ENCODE results near the gene TRABD.
"Not testable (repeated sequence)": the region's sequence is repeated elsewhere in the genome, so short reads cannot be mapped to it uniquely, and the experiment has no call there.

TRABD gene

DNA sequence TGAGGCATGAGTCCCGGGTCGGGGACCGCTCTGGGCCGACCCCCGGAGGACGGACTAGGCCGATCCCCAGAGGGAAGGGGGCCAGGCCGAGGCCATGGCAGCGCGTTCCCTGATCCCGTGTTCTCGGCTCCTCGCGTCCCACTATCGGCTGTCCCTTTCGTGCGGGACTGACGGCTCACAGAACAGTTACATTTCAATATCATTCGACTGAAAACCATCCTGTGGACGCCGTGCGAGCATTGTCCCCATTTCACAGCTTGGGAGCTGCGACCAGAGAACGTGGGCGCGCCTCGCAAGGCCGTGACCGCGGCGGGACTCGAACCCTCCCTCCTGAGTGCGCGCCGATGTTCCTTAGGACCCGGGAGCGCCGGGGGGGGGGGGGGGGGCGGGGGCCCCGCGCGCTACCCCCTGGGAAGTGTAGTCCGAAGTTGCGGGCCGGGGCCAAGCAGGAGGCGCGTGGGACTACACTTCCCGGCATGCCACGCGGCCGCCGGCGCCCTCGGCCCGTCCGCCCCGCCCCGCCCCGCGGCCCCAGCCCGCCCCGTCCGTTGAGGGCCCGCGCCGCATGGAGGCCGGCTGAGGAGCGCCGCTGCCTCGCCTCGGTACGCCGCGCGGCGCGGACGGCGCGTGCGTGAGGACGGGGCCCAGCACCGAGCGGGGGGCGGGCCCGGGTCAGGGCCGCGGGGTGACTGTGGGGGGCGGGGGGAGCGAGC lies at the start of gene TRABD:
Gene TRABD (plus strand): TSS at position 539 of the 713 bp plus-strand sequence. CDS start 7,148 bp downstream, outside the sequence.
- DNase-seq = peak; percentile 63

DNA sequence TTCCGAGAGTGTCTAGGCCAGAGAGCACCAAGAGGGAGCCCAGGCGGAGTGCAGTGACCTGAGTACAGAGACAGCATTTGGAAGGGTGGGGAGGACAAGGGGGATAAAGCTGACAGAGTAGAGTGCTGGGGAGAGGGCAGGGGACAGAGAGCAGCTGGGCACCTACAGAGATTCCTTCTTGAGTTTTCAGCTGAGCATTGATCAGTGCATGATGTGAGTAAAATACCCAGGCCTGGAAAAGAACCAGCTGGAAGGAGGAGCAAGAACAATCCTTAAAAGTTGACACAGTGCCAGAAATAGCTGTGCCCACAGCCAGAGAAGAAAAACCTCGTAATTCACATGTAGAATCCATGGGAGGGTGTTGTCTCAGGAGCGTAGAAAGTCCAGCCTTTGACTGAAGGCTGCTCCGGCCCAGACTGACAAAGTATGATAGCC lies 49.1 kb upstream of the TRABD start:
- no peak for DNase-seq

DNA sequence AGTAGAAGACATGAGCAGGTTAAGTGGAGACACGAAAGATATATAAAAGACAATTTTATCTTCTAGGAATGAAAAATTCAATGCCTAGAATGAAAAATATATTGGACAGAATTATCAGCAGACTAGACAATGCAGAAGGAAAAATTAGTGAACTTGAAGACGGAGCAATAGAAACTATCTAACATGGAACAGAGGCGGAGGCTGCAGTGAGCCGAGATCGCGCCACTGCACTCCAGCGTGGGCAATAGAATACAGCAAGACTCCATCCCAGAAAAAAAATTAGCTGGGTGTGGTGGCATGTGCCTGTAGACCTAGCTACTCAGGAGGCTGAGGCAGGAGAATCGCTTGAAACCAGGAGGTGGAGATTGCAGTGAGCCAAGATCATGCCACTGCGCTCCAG lies 48.4 kb upstream of the TRABD start:
- DNase-seq = not testable (repeated sequence)

DNA sequence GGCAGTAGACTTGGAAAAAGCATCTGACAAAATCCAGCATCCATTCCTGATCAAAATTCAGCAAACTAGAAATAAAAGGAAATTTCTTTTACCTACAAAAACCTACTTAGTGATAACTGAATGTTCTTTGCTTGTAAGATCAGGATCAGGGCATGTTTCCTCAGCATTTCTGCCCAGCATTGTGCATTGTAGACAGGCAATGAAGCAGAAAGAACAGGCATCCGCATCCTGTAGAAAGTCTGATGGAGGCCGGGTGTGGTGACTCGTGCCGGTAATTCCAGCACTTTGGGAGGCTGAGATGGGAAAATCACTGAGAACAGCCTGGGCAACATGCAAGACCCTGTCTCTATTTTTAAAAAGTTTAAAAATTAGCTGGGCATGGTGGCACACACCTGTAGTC lies 47.7 kb upstream of the TRABD start:
- no peak for DNase-seq

DNA sequence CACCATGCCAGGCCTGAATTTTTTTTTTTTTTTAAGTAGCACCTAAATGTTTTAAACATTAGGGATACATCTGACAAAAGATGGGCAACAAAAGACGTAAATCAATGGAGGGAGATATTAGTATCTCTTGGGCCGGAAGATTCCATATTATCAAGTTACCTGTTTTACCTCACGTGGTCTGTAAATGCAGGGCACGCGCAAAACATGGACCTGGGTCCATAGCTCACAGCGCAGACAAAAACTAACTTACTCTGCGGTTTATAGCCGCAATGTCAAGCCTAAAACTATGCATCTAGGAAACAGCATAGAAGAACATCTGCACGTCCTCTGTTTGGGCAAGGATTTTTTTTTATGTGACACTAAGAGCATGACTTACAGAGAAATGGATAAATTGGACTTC lies 46.7 kb upstream of the TRABD start:
- no peak for DNase-seq

GRCh38 chr22:50139843-50140415 lies 45.8 kb upstream of the TRABD start:
- no peak for DNase-seq

- DNase-seq = no peak
Measured at GRCh38 chr22:50140615-50141014, 45.1 kb upstream of the TRABD start.

- DNase-seq = no peak
Measured at GRCh38 chr22:50141462-50141861, 44.3 kb upstream of the TRABD start.

DNA sequence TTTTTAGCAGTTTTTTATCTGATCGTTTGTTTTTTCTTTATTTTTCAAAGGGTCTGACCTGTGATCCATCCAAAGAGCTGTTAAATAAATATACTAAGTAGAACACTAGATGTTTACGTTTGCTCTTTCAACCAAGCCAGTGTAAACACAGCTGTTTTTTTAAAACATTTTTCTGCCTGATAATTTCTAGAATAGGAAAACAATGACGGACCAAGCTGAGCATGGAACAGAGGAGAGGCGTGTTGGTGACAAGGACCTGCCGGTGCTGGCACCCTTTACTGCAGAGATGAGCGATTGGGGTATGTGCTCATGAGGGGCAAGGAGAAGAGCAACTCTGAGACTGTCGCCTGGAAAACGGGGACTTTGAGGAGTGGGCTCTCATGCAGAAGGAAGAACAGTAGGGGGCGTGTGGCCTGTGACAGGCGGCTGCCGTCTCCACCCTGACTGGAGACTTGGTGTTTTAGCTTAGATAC lies 43.8 kb upstream of the TRABD start:
- no peak for DNase-seq

DNA sequence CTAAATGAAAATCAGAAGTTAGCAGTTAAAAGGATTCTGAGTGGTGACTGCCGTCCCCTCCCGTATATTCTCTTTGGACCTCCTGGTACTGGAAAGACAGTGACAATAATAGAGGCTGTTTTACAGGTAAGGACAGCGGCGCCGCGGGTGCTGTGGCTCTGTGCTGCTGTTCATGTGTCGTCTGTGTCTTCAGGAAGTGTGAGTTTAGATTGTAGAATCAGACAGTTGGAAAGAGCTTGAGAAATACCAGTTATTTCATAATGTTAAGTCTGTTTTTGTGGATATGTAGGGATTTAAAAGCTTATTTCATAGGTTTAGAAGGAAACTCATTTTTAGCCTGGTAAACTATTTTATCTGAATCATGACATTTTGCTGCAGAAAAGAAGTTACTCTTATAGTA lies 42.6 kb upstream of the TRABD start:
- DNase-seq = no peak

GRCh38 chr22:50144005-50144614 lies 41.6 kb upstream of the TRABD start:
- no peak for DNase-seq

DNA sequence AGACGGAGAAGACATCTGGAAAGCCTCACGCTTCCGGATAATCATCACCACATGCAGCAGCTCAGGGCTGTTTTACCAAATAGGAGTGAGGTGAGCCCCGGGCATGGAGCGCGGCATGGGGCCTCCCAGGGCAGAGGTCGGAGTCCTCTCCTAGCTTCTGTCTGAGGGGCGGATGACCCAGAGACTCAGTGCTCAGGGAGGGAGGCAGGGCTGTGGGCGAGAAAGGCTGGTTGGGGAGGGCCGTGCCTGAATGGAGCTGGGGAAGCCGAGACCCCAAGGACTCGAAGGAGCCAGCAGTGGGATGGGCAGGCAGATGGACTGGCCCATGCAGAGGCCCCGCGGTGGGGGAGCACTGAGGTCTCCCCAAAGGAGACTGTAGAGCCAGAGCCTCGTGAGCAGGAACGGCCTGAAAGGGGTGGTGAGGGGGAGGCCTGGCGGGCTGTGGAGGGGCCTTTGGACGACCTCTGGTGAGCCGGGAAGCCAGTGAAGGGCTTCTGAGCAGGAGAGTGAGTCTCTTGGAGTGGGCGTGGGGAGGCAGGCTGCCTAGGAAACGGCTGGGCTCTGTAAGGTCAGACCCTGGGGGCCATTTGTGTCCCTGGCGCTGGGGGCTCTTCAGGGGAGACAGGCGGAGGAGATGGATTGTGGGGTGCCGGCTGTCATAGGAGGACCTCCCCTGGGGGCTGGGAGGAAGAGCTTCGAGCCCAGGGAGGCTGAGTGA lies 39.8 kb upstream of the TRABD start:
- DNase-seq = no peak

DNA sequence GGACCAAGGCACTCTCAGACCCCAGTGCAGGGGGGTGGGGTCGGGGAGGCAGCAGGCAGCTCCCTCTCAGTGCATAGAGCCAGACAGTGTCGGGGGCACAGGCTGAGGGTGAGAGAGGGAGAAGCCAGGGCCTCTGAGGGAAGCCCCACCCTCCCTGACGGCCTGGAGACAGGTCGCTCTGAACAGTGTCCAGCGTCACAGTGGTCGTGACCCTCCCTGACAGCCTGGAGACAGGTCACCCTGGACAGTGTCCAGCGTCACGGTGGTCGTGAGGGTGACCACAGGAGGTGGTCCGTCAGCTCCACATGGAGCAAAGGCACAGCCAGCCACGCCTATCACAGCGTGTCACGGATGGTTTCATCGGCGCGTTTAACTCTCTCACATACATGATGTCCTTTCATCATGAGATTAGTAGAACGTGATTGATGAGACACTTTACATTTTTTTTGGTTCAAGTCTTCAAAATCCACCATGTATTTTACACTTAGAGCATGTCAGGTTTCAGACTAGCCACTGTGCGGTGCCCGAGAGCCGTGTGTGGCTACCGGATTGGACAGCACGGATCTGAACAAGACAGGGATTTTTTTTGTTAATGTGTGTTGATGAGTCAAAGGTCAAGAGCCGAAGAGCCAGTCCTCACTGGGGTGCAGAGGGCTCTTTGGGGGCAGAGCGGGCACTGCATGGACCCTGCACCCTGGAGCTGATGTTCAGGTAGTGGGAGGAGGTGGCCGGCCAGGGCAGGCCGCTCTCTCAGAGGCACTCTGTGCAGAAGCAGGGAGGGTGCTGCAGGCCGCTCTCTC lies 39.1 kb upstream of the TRABD start:
- DNase-seq = no peak

DNA sequence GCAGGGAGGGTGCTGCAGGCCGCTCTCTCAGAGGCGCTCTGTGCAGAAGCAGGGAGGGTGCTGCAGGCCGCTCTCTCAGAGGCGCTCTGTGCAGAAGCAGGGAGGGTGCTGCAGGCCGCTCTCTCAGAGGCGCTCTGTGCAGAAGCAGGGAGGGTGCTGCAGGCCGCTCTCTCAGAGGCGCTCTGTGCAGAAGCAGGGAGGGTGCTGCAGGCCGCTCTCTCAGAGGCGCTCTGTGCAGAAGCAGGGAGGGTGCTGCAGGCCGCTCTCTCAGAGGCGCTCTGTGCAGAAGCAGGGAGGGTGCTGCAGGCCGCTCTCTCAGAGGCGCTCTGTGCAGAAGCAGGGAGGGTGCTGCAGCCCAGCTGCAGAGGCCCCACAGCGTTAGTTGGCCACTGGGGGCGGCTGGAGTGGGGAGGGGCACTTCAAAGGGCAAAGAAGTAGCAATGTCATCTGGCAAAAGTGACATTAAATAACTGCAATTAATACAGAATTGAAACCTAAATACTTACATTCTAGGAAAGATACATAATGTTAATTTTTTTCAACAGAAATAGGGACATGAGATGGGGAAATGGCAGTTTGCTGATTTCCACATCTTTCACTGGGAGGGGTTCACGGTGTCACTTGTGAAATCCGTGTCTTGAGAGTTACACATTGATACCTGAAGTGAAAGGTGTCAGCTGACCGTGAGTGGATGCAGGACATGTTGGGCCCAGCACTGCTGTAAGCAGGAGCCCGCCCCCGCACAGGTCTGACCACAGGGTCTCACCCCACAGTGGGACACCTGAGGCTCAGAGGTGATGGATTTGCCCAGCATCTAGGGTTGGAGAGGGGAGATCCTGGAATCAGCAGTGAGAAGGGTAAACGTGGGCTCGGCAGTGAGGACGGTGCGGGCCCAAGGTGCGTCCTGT lies 38.2 kb upstream of the TRABD start:
- not testable (repeated sequence) for DNase-seq

- no peak for DNase-seq
Measured at GRCh38 chr22:50148166-50148500, 37.6 kb upstream of the TRABD start.

DNA sequence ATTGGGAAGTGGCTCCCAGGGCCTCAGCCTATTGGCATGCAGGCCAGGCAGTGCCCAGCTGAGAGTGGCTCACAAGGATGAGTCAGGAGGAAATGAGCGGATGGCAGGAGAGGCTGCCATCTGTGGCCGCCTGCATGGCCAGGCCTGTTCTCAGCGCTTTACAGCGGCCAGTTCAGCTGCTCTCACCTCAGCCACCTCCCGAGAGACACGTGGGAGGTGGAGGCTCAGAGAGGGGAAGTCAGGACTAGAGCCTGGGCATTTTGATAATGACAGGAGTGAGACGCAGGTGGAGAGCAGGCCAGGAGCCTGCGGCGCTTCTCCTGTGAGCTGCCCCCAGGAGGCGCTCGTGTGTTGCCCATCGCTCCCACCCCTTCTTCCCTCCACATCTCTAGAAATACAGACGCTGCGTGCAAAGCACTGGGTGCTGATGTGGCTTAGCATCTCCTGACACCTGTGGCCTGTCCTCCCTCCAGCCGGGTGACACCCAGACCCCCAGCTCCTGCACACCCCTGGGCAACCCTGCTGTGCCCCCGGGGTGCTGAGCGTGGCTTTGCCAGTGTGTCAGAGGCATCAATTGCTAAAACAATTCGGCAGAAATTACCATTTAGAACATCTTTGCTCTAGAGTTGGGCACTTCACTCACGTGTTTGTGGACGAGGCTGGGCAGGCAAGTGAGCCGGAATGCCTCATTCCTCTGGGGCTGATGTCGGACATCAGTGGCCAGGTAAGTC lies 36.6 kb upstream of the TRABD start:
- no peak for DNase-seq

DNA sequence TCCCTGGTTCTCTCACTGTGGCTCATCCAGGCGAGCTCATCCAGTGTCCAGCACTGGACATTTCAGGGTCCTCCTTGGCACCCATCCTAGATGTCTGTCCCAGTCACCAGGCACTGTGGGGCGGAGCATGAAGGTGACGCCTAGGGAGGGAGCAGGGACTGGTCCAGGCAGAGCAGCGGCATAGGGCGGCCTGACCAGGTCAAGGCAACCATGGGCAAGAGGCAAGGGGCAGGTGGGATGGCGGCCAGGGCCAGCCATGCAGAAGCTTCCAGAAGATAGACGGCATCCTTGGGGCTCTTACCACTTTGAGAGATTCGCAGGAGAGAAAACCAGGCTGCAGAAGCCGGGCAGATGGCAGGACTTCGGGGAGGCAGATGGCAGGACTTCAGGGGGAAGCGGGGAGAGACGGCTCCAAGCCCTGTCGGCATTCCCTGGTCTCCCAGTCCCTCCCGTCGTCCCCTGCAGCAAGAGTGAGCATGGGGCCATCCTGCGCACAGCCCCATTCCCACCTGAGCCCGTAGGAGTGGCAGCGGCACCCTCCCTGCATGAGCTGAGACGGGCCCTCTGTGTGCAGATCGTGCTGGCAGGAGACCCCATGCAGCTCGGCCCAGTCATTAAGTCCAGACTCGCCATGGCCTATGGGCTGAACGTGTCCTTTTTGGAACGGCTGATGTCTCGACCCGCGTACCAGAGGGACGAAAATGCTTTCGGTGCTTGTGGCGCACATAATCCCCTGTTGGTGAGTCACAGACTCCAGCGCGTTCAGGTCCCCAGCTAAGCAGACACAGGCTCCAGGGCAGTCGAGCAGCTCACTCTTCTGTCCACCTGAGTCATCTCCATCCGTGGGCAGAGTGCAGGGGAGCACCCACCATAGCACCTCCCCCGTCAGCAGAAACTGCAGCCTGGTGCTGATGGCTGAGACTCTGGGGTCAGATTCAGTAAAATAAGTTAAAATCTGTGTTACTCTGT lies 35.3 kb upstream of the TRABD start:
- no peak for DNase-seq

GRCh38 chr22:50151571-50152537 lies 33.9 kb upstream of the TRABD start:
- DNase-seq = no peak
